Left ventricle myocardium superior (tissue), 1 donor: ENCODE measurements around the gene COPS6. TPM values are rescaled to one million over a fixed set of nuclear protein-coding genes. Genes with fewer than 3 reads are reported as not detected.

Experiments
- ATAC-seq: fragments of 200-7000 bp; cut with Tn5 transposase; one replicate; pipeline ENCODE4 v1.9.1; 2020; ENCODE audit warnings: mild to moderate bottlenecking, moderate library complexity
- DNase-seq: peaks from one replicate; pipeline ENCODE4 v3.0.0-alpha.2; 2020
- intact Hi-C: fragments of 100-400 bp; cut with micrococcal nuclease; formaldehyde crosslinking; loops from one replicate; pipeline ENCODE4 v1.11.0; 2022
- long read RNA-seq: library from polyadenylated mRNA; unstranded; transcript quantifications from one replicate; pipeline ENCODE4 v2.0.0, GENCODE V29; 2021
- total RNA-seq: library from RNA; stranded (reverse); fragmentation: NEBNext Ultra II Directional; extraction: Animal tissue kit (Norgen Biotek cat#: 25700); gene quantifications from one replicate; pipeline ENCODE4 v1.2.1, GENCODE V29; 2021
- donor health status: DM: no; HTN: yes; CAD: no; lungs with severe emphysema.

Gene COPS6
- 126 TPM for total RNA-seq
- long read RNA-seq, transcript COPS6-202 (10 exons, 1,107 nt), result minor isoform, 6 of 308 reads
- long read RNA-seq, transcript COPS6-201 (10 exons, 1,432 nt), result major isoform, 271 of 308 reads
- long read RNA-seq, partial matches to known transcripts, result 12 of 308 reads
- long read RNA-seq, other reads (novel, unspliced or antisense), result 17 of 308 reads

- intact Hi-C loops, result no loop called here
- ATAC-seq (peak; percentile 90), DNase-seq (peak; percentile 94)
These were observed at the start of gene COPS6 for GRCh38 chr7:100088621-100089457. Gene COPS6, plus strand, starts transcription at chr7:100088969. Its CDS starts 22 bp downstream, at chr7:100088991.

DNA sequence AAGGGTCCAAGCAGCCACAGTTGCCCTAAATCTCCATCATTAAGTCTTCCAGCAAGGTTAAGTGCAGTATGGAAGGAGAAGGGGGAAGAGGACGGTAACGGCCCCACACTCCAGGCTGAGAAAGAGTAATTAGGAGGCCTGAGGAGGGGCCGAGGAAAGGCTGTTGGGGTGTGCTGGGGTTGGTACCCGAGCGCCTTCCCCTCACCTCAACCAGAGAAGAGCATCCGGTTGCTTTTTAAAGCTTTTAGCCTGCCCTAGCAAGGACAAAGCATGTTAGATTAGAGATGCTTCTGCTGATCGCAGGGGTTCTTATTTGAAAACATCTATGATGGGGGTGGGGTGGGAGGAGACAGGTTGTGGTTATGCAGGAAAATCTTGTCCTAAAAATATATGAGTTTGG is 48.2 kb upstream of the COPS6 start:
- ATAC-seq (no peak), DNase-seq (no peak)
- intact Hi-C loops, result loop anchor here (10.0 kb wide), 1 partner anchor 46 kb away; no protein-coding TSS in a partner anchor

- ATAC-seq, result no peak
- intact Hi-C loops, result loop anchor here (10.0 kb wide), 1 partner anchor 50 kb away; no protein-coding TSS in a partner anchor
- no peak for DNase-seq
These were observed 44.1 kb upstream of the COPS6 start for GRCh38 chr7:100044718-100045117.

GRCh38 chr7:100048680-100049079 is 40.1 kb upstream of the COPS6 start:
- DNase-seq (no peak), ATAC-seq (no peak)
- intact Hi-C loops, result loop anchor here (10.0 kb wide), 1 partner anchor 54 kb away; no protein-coding TSS in a partner anchor

DNA sequence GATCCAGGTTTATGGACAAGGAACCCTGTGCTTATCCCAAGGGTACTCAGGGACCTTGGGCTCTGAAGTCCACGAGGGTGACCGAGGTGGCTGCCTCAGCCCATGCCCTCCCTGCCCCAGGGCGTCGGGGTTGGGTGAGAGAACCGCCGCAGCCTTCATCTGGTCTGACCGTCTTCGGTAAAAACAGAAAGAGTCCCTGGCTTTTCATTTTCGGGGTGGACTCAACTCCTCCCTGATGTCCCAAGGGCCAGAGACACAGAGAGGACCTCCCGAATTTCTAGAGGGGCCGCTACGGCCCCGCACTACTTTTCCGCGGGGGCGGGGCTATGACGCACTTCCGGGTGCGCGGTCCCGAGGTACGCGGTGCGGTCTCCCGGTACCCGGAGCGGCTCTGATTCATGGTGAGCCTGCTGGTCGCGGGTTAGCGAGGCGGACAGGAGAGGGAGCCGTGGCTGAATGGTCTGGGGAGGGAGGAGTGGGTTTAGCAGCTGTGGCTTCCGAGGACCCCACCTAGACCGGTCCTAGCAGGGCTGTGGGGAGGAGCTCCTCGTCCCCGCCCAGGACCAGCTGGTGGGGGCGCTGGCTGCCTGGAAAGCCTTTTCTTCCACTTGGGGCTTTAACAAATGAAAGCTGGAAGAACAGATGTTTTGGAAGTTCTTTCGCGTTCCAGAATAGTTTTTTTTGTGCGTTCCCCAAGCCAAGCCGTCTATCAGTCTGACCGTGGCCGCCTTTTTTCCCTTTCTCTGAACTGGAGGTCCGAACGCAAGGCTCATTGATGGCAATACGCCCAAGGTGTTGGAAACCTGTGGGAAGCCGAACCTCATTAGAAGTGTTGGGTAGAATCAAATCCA is 39.1 kb upstream of the COPS6 start, which contains the start of gene ZSCAN21:
Gene ZSCAN21 (plus strand): TSS at position 334 of the 851 bp plus-strand sequence. CDS start 7,233 bp downstream, outside the sequence.
- intact Hi-C loops, result loop anchor here (10.0 kb wide), 1 partner anchor 55 kb away; no protein-coding TSS in a partner anchor
- peak; percentile 99 for ATAC-seq

GRCh38 chr7:100051611-100052010 is 37.2 kb upstream of the COPS6 start:
- no peak for DNase-seq
- no peak for ATAC-seq
- intact Hi-C loops, result no loop called here

More for the DNA sequence above, 39.1 kb upstream of the COPS6 start, which contains the start of gene ZSCAN21:
- peak; percentile 93 for DNase-seq

DNA sequence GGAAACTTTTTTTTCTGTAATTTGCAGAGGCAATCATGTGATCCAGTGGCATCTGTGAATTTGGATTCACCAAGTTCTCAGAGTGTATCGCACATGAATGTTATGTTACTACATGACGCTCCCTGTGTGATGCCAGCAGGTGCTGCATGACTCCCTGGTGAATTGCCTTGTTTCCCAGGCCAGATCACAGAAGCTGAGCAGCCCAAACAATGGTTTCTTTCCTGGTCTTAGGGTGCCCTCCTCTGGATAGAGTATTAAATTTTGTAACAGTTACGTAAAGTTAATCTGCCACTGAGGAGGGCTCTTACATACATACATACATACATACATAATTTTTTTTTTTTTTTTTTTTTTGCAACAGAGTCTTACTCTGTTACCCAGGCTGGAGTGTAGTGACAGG is 35.6 kb upstream of the COPS6 start:
- no peak for DNase-seq
- no peak for ATAC-seq
- intact Hi-C loops, result no loop called here

DNA sequence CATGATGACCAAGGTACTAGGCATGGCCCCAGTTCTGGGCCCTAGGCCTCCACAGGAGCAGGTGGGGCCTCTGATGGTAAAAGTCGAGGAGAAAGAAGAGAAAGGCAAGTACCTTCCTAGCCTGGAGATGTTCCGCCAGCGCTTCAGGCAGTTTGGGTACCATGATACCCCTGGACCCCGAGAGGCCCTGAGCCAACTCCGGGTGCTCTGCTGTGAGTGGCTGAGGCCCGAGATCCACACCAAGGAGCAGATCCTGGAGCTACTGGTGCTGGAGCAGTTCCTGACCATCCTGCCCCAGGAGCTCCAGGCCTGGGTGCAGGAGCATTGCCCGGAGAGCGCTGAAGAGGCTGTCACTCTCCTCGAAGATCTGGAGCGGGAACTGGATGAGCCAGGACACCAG is 31.8 kb upstream of the COPS6 start:
- intact Hi-C loops, result no loop called here
- DNase-seq (no peak), ATAC-seq (no peak)

- DNase-seq, result no peak
- intact Hi-C loops, result no loop called here
- no peak for ATAC-seq
These were observed 29.5 kb upstream of the COPS6 start for GRCh38 chr7:100059251-100059739.

- intact Hi-C loops, result no loop called here
- ATAC-seq (no peak), DNase-seq (no peak)
These were observed 27.1 kb upstream of the COPS6 start for GRCh38 chr7:100061518-100062193.

DNA sequence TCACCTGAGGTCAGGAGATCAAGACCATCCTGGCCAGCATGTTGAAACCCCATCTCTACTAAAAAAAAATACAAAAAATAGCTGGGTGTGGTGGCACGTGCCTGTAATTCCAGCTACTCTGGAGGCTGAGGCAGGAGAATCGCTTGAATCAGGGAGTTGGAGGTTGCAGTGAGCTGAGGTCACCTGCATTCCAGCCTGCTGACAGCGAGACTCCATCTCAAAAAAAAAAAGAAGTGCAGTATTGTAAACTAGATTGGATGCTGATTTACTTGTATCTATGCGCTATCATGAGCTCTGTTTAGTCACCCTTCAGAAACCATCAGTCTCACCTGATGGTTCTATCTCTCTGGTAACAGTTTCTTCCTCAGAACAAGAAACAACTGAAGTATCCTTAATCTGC is 25.4 kb upstream of the COPS6 start:
- intact Hi-C loops, result no loop called here
- ATAC-seq (no peak), DNase-seq (no peak)

DNA sequence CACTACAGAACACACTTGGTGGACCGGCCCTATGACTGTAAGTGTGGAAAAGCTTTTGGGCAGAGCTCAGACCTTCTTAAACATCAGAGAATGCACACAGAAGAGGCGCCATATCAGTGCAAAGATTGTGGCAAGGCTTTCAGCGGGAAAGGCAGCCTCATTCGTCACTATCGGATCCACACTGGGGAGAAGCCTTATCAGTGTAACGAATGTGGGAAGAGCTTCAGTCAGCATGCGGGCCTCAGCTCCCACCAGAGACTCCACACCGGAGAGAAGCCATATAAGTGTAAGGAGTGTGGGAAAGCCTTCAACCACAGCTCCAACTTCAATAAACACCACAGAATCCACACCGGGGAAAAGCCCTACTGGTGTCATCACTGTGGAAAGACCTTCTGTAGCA is 24.6 kb upstream of the COPS6 start:
- no peak for ATAC-seq
- no peak for DNase-seq
- intact Hi-C loops, result no loop called here

DNA sequence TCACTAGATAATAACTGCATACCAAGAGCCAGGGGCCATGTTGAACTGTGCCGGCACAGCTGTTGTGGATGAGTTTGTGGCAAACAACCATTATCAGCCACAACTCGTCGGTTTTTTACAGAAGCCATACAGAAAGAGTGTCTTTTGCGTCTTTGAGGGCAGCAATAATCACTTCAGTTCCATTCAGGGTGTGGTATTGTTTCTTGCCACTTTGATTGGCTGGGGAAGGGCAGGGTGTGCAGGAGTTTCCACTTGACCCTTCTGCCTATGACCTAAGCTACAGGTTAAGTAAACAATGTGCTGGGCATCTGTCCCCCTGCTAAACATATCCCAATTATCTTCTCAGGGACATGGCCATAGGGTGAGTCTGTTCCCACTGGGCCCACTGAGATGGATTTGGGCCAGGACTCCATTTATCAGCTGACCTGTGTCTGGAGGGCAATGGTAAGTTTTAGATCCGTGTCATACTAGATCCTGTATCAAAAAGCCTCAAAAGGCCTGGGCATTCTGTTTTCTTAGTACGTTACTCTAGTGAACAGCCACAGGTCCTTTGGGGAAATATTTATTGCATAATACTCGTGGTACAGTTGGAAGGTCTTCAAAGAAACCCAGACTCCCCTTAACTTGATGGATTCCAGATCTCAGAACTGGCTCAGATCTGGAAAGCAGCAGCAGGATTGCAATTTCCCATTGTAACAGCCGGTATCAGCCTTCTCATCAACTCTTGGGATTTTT is 23.1 kb upstream of the COPS6 start:
- ATAC-seq, result peak; percentile 83
- DNase-seq, result no peak
- intact Hi-C loops, result no loop called here

GRCh38 chr7:100066953-100067352 is 21.8 kb upstream of the COPS6 start:
- ATAC-seq, result no peak
- no peak for DNase-seq
- intact Hi-C loops, result no loop called here

DNA sequence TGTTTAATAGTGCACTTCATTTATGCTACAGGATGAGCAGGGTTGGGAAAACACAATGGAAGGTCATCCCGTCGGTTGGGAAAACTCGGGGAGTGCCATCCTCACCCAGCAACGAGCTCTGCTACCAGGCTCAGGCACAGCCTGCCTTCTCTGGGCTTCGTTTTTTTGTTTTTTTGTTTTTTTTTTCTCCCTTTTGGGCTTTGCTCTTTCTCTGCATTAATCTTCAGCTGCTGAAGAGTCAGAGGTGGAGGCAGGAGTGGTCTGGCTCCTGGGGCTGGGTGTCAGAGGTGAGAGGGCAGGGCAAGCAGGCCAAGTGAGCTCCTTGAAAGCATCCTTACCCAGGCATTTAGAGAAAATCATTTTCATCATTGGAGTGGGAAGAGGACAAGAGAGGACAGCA is 18.8 kb upstream of the COPS6 start:
- DNase-seq (no peak), ATAC-seq (no peak)
- intact Hi-C loops, result no loop called here

DNA sequence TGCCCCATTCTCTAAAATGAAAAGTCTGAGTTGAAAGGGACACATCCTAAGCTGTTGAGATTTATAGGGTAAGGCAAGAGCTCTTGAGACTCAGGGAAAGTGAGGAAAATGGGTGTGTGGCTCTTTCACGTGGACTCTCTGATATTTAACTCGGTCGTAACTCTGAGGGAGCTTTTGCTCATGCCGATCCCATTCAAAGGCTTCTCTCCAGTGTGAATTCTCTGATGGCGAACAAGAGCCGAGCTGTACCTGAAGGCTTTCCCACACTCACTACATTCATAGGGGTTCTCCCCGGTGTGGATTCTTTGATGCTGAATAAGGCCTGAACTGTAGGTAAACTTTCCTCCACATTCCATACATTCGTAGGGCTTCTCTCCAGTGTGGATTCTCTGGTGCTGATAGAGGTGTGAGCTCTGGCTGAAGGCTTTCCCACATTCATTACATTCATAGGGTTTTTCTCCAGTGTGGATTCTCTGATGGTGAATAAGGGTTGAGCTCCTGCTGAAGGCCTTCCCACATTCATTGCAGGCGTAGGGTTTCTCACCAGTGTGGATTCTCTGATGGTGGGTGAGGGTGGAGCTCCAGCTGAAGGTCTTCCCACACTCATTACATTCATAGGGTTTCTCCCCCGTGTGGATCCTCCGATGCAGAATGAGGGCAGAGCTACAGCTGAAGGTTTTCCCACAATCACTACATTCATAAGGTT is 17.6 kb upstream of the COPS6 start:
- ATAC-seq (no peak), DNase-seq (no peak)
- intact Hi-C loops, result no loop called here

- intact Hi-C loops, result no loop called here
- ATAC-seq, result no peak
These were observed 16.3 kb upstream of the COPS6 start for GRCh38 chr7:100072462-100072861.

GRCh38 chr7:100074841-100075240 is 13.9 kb upstream of the COPS6 start:
- ATAC-seq (no peak), DNase-seq (no peak)
- intact Hi-C loops, result no loop called here

More at GRCh38 chr7:100072462-100072861, 16.3 kb upstream of the COPS6 start:
- no peak for DNase-seq
